ACHN (cell line): ENCODE results near the gene GLRA3.
"Not testable (repeated sequence)": the region's sequence is repeated elsewhere in the genome, so short reads cannot be mapped to it uniquely, and the experiment has no call there.

ENCODE experiments used
- DNase-seq: peaks from one replicate; pipeline ENCODE4 v3.0.0-alpha.2; 2015
- in situ Hi-C: cut with HindIII; loops from 2 replicates; pipeline ENCODE4 v1.10.0; 2017; ENCODE audit warnings: low sequenced_read_pairs, low pct_ligation_motif_present, low pct_unique_long_range_greater_than_20kb

The GLRA3 gene

DNA sequence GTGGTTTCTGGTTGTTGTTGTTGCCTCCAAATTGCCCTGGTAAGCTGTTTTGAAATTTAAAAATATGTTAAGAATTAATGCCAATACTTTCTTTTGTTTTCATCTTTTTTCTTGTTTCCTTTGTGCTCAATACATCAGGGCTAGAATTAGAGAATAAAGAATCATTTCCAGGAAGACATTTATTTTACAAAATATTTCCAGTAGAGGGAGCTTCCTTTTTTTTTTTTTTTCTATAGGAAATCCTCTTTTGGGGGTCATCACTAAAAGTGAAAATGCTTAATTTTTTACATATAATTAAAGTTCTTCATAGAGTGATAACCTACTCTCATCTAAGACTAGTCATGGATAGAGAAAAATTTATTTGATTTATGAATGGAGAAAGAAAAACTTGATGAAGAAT lies 2.4 kb downstream of the GLRA3 start:
- DNase-seq, result no peak
- in situ Hi-C loops, result no loop called here

GRCh38 chr4:174815282-174815681 lies 13.8 kb downstream of the GLRA3 start:
- DNase-seq, result no peak
- in situ Hi-C loops, result no loop called here

GRCh38 chr4:174813292-174813691 lies 15.8 kb downstream of the GLRA3 start:
- in situ Hi-C loops, result no loop called here
- no peak for DNase-seq

DNA sequence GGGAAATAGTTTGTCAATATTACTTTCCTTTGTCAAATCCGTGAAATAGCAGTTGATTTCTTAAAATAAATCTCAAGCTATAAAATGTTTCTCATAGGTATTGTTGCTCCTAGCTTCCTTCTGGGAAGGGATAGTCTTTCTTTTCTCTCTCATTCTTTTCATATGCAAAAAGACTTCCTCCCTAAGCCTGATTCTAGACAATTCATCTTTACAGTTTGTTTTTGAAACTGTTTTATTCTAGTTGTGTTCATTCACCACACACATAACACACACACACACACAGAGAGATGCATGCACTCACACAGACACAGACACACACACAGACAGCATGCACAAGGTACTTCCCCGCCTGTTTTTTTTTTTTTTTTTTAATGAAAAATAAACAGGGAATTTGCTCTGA lies 18.2 kb downstream of the GLRA3 start:
- in situ Hi-C loops, result no loop called here
- DNase-seq, result no peak

- in situ Hi-C loops, result no loop called here
- no peak for DNase-seq
These were observed 20.2 kb downstream of the GLRA3 start for GRCh38 chr4:174808836-174809235.

DNA sequence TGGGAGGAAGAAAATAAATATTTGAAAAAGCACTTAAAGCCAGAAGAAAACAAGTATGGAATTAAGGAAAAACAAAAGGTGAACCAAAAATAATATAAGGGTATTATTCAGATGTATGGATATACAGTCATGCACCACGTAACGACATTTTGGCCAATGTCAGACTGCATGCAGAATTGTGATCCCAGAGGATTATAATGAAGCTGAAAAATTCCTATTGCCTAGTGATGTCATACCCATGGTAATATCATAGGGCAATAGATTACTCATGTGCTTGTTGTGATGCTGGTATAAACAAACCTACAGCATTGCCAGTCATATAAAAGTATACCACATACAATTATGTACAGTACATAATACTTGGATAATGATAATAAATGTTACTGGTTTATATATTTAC lies 20.9 kb downstream of the GLRA3 start:
- in situ Hi-C loops, result no loop called here
- DNase-seq, result no peak

- in situ Hi-C loops, result no loop called here
- DNase-seq, result no peak
These were observed 23.3 kb downstream of the GLRA3 start for GRCh38 chr4:174805746-174806145.

DNA sequence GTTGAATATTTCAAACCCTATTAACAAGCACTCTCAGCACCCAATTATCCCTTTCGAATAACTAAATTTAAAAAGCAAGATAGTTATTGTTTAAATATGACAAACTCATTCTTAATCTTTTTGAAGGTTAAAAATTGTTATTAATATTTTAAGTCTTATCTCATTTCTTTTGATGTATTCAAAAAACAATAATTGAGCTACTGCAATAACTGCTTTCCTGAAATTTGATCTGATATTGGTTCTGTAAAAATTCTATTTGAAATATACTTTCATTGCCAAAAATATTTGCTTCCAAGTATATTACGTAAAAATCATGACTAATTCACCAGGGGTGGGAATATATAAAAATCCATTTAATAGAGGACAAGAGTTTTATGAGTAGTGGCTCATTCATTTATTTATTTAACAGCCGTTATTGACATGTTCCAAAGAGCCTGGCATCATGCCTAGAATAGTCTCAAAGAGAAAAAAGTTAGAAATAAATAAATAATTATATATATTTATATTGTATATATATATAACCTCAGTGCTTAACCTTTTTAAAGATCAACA lies 34.4 kb downstream of the GLRA3 start:
- DNase-seq, result no peak
- in situ Hi-C loops, result no loop called here

- DNase-seq, result no peak
- in situ Hi-C loops, result no loop called here
These were observed 39.4 kb downstream of the GLRA3 start for GRCh38 chr4:174789657-174790056.

- DNase-seq, in situ Hi-C loops: not testable (repeated sequence)
These were observed 50.6 kb downstream of the GLRA3 start for GRCh38 chr4:174778274-174778986.

GRCh38 chr4:174775366-174775765 lies 53.7 kb downstream of the GLRA3 start:
- no peak for DNase-seq
- in situ Hi-C loops, result no loop called here

GRCh38 chr4:174764105-174764729 lies 64.8 kb downstream of the GLRA3 start:
- peak; percentile 57 for DNase-seq
- in situ Hi-C loops, result no loop called here

- peak; percentile 13 for DNase-seq
- in situ Hi-C loops, result no loop called here
These were observed 65.5 kb downstream of the GLRA3 start for GRCh38 chr4:174763454-174764104.

- no peak for DNase-seq
- in situ Hi-C loops, result no loop called here
These were observed 67.6 kb downstream of the GLRA3 start for GRCh38 chr4:174761451-174761850.

DNA sequence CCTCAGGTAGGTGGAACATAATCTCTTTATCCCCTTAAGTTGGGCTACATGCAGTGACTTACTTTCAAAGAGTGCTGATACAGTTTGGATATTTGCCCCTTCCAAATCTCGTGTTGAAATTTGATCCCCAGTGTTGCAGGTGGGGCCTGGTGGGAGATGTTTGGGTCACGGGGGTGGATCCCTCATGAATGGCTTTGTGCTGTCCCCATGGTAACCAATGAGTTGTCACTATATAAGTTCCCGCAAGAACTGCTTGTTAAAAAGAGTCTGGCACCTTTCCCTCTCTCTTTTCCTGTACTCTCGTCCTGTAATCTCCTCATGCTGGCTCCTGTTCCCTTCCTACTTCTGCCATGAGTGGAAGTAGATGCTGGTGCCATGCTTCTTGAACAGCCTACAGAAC lies 71.3 kb downstream of the GLRA3 start:
- in situ Hi-C loops, result no loop called here
- no peak for DNase-seq

GRCh38 chr4:174753021-174753420 lies 76.0 kb downstream of the GLRA3 start:
- in situ Hi-C loops, result no loop called here
- peak; percentile 18 for DNase-seq

GRCh38 chr4:174752026-174752425 lies 77.0 kb downstream of the GLRA3 start:
- in situ Hi-C loops, result no loop called here
- DNase-seq, result no peak

DNA sequence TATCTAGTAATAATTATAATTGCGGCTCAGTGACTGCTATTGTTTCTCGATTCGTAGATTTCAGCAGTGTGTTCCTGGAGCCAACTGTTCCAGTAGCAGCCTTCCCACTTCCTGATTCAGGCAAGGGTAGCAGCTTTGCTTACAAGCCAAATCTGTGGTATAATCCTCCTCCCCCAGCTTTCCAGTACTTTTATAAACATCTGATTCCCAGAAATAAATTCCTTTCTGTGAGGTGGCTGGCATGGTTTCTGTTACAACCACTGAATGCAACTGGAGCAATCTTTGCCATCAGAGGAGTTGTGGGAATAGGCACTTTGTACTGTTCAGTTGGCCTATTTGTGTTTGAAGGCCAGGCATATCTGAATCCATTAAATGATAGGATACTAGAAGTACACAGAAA lies 80.0 kb downstream of the GLRA3 start:
- in situ Hi-C loops, result no loop called here
- no peak for DNase-seq

DNA sequence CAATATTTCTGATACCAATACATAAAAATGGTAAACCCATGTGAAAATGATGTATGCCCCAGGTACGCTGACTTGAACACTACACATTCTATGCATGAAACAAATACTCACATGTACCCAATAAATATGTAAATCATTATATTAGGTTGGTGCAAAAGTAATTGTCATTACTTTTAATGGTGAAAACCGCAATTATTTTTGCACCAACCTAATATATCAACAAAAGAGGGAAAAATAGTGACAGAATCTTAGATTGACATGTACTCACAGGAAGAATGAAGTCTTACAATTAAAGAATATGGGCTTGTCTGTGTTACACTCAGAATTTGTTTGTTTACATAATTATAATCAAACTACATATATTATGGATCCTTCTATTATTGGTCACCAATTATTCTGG lies 82.3 kb downstream of the GLRA3 start:
- DNase-seq, result no peak
- in situ Hi-C loops, result no loop called here

GRCh38 chr4:174742561-174742960 lies 86.5 kb downstream of the GLRA3 start:
- in situ Hi-C loops, result no loop called here
- no peak for DNase-seq
